Stimulated activated memory B cell treated with anti-CD40 and anti-IgM and Interleukin-4, amounts not matched to agents 10 μg/mL and 1 μg/mL and 100 μg/mL, for 72 hours (primary cell): ENCODE results near the gene CPEB1.
"Not testable (repeated sequence)": the region's sequence is repeated elsewhere in the genome, so short reads cannot be mapped to it uniquely, and the experiment has no call there.

Experiments used
- ATAC-seq: fragments of 150-1000 bp; cut with Tn5 transposase; 2 replicates; pipeline ENCODE4 v1.10.0; 2021
- H3K27ac Mint-ChIP-seq: one replicate; pipeline ENCODE4 v1.8.0; 2022; ENCODE audit warnings: mild to moderate bottlenecking, mixed read lengths
- H3K27me3 Mint-ChIP-seq: one replicate; pipeline ENCODE4 v1.8.0; 2022; ENCODE audit warnings: mixed read lengths
- H3K36me3 Mint-ChIP-seq: one replicate; pipeline ENCODE4 v1.8.0; 2022; ENCODE audit warnings: mixed read lengths
- H3K4me1 Mint-ChIP-seq: one replicate; pipeline ENCODE4 v1.8.0; 2022; ENCODE audit warnings: mixed read lengths
- H3K4me3 Mint-ChIP-seq: one replicate; pipeline ENCODE4 v1.8.0; 2022; ENCODE audit warnings: mild to moderate bottlenecking, moderate library complexity, mixed read lengths
- H3K9me3 Mint-ChIP-seq: one replicate; pipeline ENCODE4 v1.8.0; 2022; ENCODE audit warnings: mixed read lengths

The CPEB1 gene

GRCh38 chr15:82502700-82503339 lies 144.3 kb downstream of the CPEB1 start:
- not testable (repeated sequence) for H3K4me3 Mint-ChIP-seq, H3K4me1 Mint-ChIP-seq

GRCh38 chr15:82500772-82501171 lies 146.4 kb downstream of the CPEB1 start:
- H3K4me1 Mint-ChIP-seq, ATAC-seq, H3K9me3 Mint-ChIP-seq, H3K27ac Mint-ChIP-seq, H3K4me3 Mint-ChIP-seq, H3K27me3 Mint-ChIP-seq, H3K36me3 Mint-ChIP-seq: not testable (repeated sequence)

More at GRCh38 chr15:82502700-82503339, 144.3 kb downstream of the CPEB1 start:
- not testable (repeated sequence) for H3K9me3 Mint-ChIP-seq, H3K27me3 Mint-ChIP-seq, ATAC-seq, H3K36me3 Mint-ChIP-seq, H3K27ac Mint-ChIP-seq

- not testable (repeated sequence) for H3K27ac Mint-ChIP-seq, H3K27me3 Mint-ChIP-seq, H3K36me3 Mint-ChIP-seq, H3K4me1 Mint-ChIP-seq, ATAC-seq, H3K4me3 Mint-ChIP-seq, H3K9me3 Mint-ChIP-seq
Measured at GRCh38 chr15:82497978-82498377, 149.2 kb downstream of the CPEB1 start.
